OCI-LY7 (cell line): ENCODE data around the gene DNASE2. TPM values are rescaled to one million over a fixed set of nuclear protein-coding genes. Genes with fewer than 3 reads are reported as not detected.

Source experiments
- BruUV-seq: library from RNA; stranded (reverse); fragments of 400-500 nt; replicated peaks from 2 replicates; lab custom pipeline; 2021; lab: Mats Ljungman, UMichigan
- CTCF ChIA-PET: fragments of 300-600 bp; sonication (Branson Sonifier 250); formaldehyde crosslinking; loops from one replicate; lab custom pipeline; 2022; ENCODE audit warnings: antibody characterized with exemption; ENCODE audit not compliant: unreplicated experiment; lab: Charles Lee
- POLR2A ChIA-PET: fragments of 300-600 bp; sonication (Branson Sonifier 250); formaldehyde crosslinking; loops from one replicate; lab custom pipeline; 2022; ENCODE audit warnings: antibody characterized with exemption; lab: Charles Lee
- DNase-seq: peaks from one replicate; pipeline ENCODE4 v3.0.0-alpha.2; 2015; ENCODE audit warnings: low spot score
- H2AFZ ChIP-seq: fragments of 200-600 bp; sonication (generic), shearing (Covaris generic); 2 replicates; pipeline ENCODE4 v1.6.1; 2014; ENCODE audit warnings: mild to moderate bottlenecking, antibody characterized with exemption, low read length, moderate library complexity
- H3K27ac ChIP-seq: fragments of 200-600 bp; sonication (generic); 2 replicates; pipeline ENCODE4 v1.5.1; 2014; ENCODE audit warnings: mixed run types, low read depth, mild to moderate bottlenecking, moderate library complexity, low read length, inconsistent platforms; ENCODE audit not compliant: poor library complexity, severe bottlenecking
- H3K36me3 ChIP-seq: fragments of 200-600 bp; sonication (generic); 2 replicates; pipeline ENCODE4 v1.6.1; 2014; ENCODE audit warnings: mild to moderate bottlenecking, antibody characterized with exemption, low read length, moderate library complexity, mixed read lengths; ENCODE audit not compliant: insufficient read depth
- H3K4me1 ChIP-seq: fragments of 200-600 bp; sonication (generic); 2 replicates; pipeline ENCODE4 v1.5.1; 2014; ENCODE audit warnings: mild to moderate bottlenecking, low read length; ENCODE audit not compliant: insufficient read depth, poor library complexity, severe bottlenecking
- H3K4me2 ChIP-seq: fragments of 200-600 bp; sonication (generic); 2 replicates; pipeline ENCODE4 v1.6.1; 2014; ENCODE audit warnings: mild to moderate bottlenecking, low read length
- H3K4me3 ChIP-seq: fragments of 200-600 bp; sonication (generic); 2 replicates; pipeline ENCODE4 v1.5.1; 2014; ENCODE audit warnings: mild to moderate bottlenecking, low read depth, low read length; ENCODE audit not compliant: poor library complexity, severe bottlenecking
- H3K79me2 ChIP-seq: fragments of 200-600 bp; sonication (generic); 2 replicates; pipeline ENCODE4 v1.6.1; 2016; ENCODE audit warnings: low read depth, mild to moderate bottlenecking, low read length, moderate library complexity, mixed read lengths; ENCODE audit not compliant: insufficient read depth
- H3K9me2 ChIP-seq: fragments of 200-600 bp; sonication (generic); 2 replicates; pipeline ENCODE4 v1.6.1; 2016; ENCODE audit warnings: mild to moderate bottlenecking, low read length, mixed read lengths; ENCODE audit not compliant: insufficient read depth
- H3K9me3 ChIP-seq: fragments of 200-600 bp; sonication (generic); 2 replicates; pipeline ENCODE4 v1.6.1; 2014; ENCODE audit warnings: mild to moderate bottlenecking, mixed run types, low read length, mixed read lengths
- H4K20me1 ChIP-seq: fragments of 200-600 bp; sonication (generic); 2 replicates; pipeline ENCODE4 v1.6.1; 2014; ENCODE audit warnings: mild to moderate bottlenecking, antibody characterized with exemption, low read length, moderate library complexity, mixed read lengths; ENCODE audit not compliant: insufficient read depth
- EZH2phosphoT487 ChIP-seq: fragments of 200-600 bp; sonication (generic); IDR thresholded peaks from 2 replicates; pipeline ENCODE4 v1.6.1; 2018; ENCODE audit warnings: low read depth, borderline replicate concordance, mild to moderate bottlenecking, mixed run types, antibody characterized with exemption, low read length, moderate library complexity, mixed read lengths
- intact Hi-C: fragments of 100-400 bp; cut with micrococcal nuclease; formaldehyde crosslinking; loops from one replicate; pipeline ENCODE4 v1.10.0; 2022; ENCODE audit not compliant: unreplicated experiment
- total RNA-seq, 2 experiments: library from RNA; depleted of rRNA in 1 of 2; stranded (reverse); fragments of >200 nt in 1 of 2; shearing (Covaris generic) in 1 of 2; gene quantifications; 2 replicates each; pipeline ENCODE4 v1.2.3, GENCODE V29; 2014 to 2022
- TF ChIP-seq, protein P1 (sequence below): fragments of 200-600 bp; sonication (generic); conservative IDR thresholded peaks from 2 replicates; pipeline ENCODE4 v1.5.1; 2014; ENCODE audit warnings: mild to moderate bottlenecking, antibody characterized with exemption, low read length, moderate library complexity, mixed read lengths

Gene DNASE2
- total RNA-seq, 2 experiments from 2014 or later, result 32.4 to 33.7 TPM

DNA sequence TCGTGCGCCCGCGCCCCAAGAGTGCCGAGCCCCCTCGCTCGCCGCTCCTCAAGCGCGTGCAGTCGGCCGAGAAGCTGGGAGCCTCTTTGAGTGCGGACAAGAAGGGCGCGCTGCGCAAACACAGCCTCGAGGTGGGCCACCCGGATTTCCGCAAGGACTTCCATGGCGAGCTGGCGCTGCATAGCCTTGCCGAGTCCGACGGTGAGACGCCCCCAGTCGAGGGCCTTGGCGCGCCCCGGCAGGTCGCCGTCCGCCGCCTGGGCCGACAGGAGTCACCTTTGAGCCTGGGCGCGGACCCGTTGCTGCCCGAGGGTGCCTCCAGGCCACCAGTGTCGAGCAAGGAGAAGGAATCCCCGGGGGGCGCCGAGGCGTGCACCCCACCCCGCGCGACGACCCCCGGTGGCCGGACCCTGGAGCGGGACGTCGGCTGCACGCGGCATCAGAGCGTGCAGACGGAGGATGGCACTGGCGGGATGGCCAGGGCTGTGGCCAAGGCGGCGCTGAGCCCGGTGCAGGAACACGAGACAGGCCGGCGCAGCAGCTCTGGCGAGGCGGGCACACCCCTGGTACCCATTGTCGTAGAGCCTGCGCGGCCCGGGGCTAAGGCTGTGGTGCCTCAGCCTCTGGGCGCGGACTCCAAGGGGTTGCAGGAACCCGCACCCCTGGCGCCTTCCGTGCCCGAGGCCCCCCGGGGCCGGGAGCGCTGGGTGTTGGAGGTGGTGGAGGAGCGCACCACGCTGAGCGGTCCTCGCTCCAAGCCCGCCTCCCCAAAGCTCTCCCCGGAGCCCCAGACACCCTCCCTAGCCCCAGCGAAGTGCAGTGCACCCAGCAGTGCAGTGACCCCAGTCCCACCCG, 7.1 kb downstream of the DNASE2 start:
- no peak overlapping the region for H3K4me3 ChIP-seq
- no peak for DNase-seq
- no peak for TF ChIP-seq EZH2phosphoT487
- TF ChIP-seq, protein P1, sequence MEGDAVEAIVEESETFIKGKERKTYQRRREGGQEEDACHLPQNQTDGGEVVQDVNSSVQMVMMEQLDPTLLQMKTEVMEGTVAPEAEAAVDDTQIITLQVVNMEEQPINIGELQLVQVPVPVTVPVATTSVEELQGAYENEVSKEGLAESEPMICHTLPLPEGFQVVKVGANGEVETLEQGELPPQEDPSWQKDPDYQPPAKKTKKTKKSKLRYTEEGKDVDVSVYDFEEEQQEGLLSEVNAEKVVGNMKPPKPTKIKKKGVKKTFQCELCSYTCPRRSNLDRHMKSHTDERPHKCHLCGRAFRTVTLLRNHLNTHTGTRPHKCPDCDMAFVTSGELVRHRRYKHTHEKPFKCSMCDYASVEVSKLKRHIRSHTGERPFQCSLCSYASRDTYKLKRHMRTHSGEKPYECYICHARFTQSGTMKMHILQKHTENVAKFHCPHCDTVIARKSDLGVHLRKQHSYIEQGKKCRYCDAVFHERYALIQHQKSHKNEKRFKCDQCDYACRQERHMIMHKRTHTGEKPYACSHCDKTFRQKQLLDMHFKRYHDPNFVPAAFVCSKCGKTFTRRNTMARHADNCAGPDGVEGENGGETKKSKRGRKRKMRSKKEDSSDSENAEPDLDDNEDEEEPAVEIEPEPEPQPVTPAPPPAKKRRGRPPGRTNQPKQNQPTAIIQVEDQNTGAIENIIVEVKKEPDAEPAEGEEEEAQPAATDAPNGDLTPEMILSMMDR, result no peak
- no peak overlapping the region for H2AFZ ChIP-seq
- no peaks in the 10 kb centered on the region for H3K9me2 ChIP-seq
- H4K20me1 ChIP-seq, result no peaks in the 10 kb centered on the region
- H3K4me2 ChIP-seq, result no peak overlapping the region
- ChIA-PET POLR2A (no interaction called here), CTCF (no interaction called here)
- no peak overlapping the region for H3K27ac ChIP-seq
- no TSS peak for BruUV-seq
- H3K79me2 ChIP-seq, result no peaks in the 10 kb centered on the region
- peaks cover 34% of the 10 kb centered on the region for H3K36me3 ChIP-seq
- H3K9me3 ChIP-seq, result no peaks in the 10 kb centered on the region
- H3K4me1 ChIP-seq, result no peaks in the 10 kb centered on the region
- intact Hi-C loops, result no loop called here

DNA sequence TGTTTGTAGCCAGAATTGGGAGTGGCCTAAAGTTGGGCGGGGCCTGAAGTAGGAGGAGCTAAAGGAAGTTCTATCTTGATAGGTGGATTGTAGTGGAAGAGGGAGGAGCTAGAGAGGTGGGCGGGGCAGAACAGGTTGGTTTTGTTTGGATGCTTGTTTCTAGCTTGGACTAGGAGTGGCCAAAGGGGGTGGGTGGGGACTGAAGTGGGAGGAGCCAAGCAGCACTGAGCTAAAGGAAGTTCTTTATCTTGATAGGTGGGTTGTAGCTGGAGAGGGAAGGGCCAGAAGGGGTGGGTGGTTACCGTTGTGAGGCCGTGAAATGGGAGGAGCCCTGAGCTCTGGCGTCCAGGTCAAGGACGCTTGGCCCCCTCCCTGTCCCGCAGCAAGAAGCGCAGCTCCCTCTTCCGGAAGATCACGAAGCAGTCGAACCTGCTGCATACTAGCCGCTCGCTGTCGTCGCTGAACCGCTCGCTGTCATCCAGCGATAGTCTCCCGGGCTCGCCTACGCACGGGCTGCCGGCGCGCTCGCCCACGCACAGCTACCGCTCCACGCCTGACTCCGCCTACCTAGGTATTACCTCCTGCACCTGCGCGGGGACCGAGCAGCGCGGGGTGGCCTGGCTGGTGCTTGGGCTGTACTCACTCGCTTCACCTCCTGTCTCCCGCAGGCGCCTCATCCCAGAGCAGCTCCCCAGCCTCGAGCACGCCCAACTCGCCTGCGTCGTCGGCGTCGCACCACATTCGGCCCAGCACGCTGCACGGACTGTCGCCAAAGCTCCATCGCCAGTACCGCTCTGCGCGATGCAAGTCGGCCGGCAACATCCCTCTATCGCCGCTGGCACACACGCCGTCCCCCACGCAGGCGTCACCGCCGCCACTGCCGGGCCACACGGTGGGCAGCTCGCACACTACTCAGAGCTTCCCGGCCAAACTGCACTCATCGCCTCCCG, 8.0 kb downstream of the DNASE2 start:
- Histone ChIP-seq H3K79me2 (no peaks in the 10 kb centered on the region), H3K9me2 (no peaks in the 10 kb centered on the region), H3K4me1 (no peaks in the 10 kb centered on the region), H3K27ac (no peak overlapping the region), H3K4me2 (no peak overlapping the region), H3K9me3 (no peaks in the 10 kb centered on the region), H3K4me3 (no peak overlapping the region), H3K36me3 (peaks cover 31% of the 10 kb centered on the region), H4K20me1 (no peaks in the 10 kb centered on the region), H2AFZ (no peak overlapping the region)
- TF ChIP-seq, protein P1, result no peak
- TF ChIP-seq EZH2phosphoT487, result no peak
- BruUV-seq, result no TSS peak
- intact Hi-C loops, result no loop called here
- CTCF ChIA-PET, result interaction anchor here (0.6 kb wide), 2 partner anchors 7 to 55 kb away, joined by 3 read pairs; no protein-coding TSS in a partner anchor
- POLR2A ChIA-PET, result interaction anchor here (0.6 to 1.3 kb wide), 6 partner anchors 9 to 284 kb away, joined by 3 to 9 read pairs (median 3); no protein-coding TSS in a partner anchor
- peak; percentile 74 for DNase-seq
